NCI-H1048 (cell line): ENCODE data around the gene DDI2.
"Not testable (repeated sequence)": the region's sequence is repeated elsewhere in the genome, so short reads cannot be mapped to it uniquely, and the experiment has no call there.

Experiments
- DNase-seq: peaks from one replicate; lab custom pipeline; 2025; lab: John Stamatoyannopoulos, UW

Gene DDI2

DNA sequence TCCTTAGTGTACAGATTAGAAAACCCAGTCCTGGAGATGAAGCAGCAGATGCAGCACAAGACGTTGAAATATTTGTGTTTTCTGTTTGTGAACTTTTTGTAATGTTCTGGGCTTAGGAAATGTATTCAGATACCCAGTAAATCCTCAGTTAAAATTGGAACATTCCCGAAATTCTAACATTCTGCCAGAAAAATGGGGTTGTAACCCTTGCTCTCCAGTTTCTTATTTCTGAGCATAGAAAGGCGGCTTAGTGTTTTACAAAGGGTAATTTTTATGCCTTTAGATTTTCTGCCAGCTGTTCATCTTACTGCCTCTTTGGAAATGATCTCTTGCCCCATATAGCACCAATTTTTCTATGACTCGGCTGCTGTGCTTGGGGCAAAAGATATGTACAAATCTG is 20.6 kb downstream of the DDI2 start:
- DNase-seq: no peak

DNA sequence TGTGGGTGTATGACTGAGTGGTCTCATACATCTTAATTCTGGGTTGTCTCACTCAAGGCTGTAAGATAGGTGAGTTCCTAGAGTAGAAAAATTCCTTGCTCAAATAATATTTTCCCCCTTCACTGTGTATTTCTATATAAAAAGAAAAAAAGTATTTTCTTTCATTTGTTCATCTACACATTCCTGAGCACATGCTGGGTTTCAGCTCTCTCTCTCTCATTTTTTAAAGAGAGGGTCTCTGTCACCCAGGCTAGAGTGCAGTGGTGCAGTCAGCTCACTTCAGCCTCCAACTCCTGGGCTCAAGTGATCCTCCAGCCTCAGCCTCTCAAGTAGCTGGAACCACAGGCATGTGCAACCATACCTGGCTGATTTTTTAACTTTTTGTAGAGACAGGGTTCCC is 22.0 kb downstream of the DDI2 start:
- DNase-seq: no peak

DNA sequence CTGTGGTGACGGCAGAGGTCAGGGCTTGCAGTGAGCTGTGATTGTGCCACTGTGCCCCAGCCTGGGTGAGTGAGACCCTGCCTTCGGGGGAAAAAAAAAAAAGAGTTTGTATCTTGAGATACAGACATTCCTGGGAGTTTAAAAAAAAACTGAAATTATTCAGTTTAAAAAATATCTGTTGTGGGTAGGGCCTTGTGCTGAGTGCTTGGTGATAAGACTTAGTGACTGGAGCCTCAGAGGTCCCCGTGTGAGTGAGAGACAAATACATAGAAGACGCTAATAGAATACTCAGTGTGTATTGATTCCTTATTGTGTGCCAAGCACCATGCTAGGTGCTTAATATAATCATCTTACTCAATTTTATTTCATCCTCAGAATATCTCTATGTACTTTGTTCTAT is 22.7 kb downstream of the DDI2 start:
- no peak for DNase-seq

DNA sequence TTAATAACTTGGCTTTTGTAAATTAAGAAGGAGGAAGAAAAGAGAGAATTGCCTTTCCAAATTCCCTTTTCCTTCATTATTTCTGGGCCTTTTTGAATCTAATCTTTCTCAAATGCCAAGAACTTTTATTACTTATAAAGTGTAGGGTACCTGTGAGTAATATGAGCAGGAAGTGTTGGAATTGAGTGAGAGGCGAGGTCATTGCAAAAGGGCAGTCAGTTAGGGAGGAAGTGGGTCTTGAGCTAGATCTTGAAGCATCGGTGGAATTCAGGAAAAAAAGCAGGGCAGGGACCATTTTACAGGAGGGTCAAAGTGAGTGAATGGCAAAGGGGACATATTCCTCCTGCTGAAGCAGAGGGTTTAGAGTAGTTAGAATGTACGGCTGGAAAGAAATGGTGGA is 23.4 kb downstream of the DDI2 start:
- DNase-seq: no peak

DNA sequence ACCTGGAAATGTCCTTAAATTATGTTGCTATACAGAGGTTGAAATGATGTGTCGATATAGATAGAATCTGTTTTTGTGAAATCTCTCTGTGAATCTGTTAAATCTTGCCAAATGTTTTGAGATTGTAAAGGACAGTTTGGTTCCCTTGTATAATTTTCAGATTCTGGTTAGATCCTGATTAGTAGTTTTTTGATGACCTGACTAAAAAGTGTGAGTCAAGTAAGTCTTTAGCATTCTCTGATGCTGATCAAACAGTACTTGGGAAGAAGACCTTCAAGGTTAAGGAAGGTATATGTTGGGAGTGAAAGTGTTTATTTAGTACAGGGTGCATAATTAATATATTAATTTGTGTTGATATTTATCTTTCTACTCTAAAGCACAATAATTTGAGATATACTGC is 32.7 kb downstream of the DDI2 start:
- no peak for DNase-seq

DNA sequence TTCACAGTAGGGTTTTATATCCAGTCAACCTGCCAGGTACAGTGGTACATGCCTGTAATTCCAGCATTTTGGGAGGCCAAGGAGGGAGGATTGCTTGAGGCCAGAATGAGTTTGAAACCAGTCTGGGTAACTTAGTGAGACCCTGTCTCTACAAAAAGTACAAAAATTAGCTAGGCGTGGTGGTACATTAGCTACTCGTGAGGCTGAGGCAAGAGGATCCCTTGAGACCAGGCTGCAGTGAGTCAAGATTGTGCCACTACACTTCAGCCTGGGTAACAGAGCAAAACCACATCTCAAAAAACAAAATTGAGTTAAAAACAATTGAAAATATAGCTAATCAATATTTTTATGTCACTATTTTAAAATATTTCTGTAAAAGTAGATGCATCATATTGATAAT is 33.2 kb downstream of the DDI2 start:
- DNase-seq: no peak

DNA sequence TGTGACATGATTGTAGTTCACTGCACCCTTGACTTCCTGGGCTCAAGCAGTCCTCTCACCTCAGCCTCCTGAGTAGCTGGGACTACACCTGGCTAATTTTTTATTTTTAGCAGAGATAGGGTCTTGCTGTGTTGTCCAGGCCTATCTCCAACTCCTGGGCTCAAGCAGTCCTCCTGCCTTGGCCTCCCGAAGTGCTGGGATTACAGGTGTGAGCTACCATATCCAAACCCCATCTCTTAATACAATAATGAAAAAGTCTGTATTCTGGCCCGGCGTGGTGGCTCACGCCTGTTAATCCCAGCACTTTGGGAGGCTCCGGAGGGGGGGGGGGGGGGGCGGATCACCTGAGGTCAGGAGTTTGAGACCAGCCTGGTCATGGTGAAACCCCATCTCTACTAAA is 34.9 kb downstream of the DDI2 start:
- not testable (repeated sequence) for DNase-seq

DNA sequence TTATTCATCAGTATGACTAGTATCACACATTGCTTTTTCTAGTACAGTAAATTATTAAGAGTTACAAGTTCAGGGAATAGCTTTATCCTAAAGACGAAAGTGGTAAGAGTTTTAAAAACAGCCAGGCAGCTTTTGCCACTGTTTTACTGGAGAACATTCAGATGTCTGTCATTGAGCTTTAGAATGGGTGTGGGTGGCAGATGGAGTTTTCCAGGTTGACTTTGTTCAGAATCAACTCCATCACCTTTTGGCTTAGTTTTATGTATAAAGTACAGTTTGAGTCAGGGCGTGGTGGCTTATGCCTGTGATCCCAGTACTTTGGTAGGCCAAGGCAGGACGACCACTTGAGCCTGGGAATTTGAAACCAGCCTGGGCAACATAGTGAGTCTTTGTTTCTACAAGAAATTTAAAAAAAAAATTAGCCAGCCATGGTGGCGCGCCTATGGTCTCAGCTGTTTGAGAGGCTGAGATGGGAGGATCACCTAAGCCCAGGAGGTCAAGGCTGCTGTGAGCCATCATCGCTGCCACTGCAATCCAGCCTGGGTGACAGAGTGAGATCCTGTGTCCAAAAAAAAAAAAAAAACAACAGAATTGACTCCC is 36.9 kb downstream of the DDI2 start:
- DNase-seq: no peak

DNA sequence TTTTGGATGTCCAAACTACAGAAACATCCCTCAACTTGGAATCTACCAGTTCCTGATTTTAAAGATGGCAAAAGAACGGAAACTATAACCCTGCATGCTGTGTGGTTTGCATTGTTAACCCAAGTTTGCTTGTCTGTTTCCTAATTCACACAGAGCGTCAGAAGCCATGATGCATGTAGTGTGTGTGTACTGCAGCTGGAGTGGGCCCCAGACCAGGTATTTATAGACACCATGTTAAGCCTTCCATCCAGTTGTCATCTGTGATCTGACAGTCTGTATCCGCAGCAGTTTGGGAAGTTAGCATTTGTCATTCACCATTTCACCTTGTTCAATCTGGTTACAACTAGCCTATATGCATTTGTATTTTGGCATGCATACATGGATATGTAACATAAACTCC is 39.2 kb downstream of the DDI2 start:
- no peak for DNase-seq

DNA sequence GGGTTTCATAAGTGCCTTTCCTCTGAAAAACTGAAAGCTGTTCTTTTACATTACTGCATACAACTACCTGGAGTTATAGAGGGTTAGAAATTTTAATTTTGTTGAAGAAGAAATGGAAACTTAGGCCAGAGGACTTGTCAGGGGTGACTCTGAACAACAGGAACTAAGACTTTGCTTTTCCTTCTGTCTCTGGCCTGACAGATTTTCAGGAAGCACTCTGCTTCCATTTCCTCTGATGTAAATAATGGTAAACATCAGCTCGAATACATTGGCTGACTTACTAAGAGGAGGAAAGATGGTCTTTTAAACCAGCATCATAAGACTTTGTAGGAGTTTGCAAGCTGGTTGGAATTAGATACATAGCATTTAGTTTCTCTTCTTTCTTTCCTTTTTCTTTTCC is 39.8 kb downstream of the DDI2 start:
- no peak for DNase-seq

DNA sequence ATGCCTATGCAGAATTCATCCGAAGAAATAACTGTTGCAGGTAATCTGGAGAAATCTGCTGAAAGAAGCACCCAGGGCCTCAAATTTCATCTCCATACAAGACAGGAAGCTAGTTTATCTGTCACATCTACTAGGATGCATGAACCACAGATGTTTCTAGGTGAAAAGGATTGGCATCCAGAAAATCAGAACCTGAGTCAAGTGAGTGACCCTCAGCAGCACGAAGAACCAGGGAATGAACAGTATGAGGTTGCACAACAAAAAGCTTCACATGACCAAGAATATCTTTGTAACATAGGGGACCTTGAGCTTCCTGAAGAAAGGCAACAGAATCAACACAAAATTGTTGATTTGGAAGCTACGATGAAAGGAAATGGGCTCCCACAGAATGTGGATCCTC is 42.9 kb downstream of the DDI2 start:
- no peak for DNase-seq

DNA sequence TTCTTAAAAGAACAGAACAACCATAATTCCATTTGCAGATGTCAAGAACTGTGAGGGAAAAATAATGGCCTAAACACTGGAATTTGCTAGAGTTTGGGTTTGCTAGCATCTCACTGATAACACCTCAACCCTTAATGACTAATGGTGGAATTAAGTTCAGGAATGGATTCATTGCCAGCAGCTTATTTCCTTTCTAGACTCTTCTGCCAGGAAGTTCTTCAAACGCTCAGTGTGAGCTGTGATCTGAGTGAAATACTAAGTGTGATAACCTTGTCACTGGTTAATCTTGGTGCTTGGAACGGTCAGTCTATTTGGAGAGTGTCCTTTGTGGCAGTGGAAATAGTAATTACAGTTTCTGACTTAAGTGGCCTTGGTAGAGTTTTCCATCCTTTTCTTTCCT is 45.2 kb downstream of the DDI2 start:
- no peak for DNase-seq

DNA sequence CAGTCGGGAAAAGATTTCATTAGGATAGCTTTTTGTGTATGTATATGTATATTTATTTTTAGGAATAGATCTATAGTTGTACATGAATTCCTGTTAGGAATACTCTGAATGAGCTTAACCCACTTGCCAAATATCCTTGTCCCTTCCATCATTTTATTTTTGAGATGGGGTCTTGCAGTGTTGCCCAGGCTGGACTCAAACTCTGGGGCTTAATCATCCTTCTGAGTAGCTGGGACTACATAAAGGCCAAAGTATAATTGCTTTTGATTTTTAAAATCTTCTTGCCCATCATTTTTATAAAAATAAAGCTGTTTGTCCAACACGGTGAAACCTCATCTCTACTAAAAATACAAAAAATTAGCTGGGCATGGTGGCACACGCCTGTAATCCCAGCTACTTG is 46.7 kb downstream of the DDI2 start:
- DNase-seq: no peak

DNA sequence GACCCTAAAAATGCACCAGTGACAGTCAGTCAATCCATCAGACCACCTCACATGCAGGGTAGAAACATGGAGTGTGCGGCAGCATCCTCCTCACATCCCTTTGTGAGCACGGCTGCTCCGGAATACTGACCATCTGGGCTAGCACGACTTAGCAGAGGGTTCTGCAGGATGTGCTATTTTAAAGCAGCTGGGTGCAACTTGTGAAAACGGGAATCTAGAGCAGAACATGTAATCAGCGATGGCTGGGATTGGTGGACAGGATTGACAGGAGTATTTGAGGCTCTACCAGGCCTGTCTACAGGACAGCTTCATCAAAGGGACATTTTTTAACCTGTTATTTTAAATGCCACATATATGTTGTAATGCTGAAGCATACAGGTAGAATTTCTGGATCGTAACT is 50.1 kb downstream of the DDI2 start:
- no peak for DNase-seq

DNA sequence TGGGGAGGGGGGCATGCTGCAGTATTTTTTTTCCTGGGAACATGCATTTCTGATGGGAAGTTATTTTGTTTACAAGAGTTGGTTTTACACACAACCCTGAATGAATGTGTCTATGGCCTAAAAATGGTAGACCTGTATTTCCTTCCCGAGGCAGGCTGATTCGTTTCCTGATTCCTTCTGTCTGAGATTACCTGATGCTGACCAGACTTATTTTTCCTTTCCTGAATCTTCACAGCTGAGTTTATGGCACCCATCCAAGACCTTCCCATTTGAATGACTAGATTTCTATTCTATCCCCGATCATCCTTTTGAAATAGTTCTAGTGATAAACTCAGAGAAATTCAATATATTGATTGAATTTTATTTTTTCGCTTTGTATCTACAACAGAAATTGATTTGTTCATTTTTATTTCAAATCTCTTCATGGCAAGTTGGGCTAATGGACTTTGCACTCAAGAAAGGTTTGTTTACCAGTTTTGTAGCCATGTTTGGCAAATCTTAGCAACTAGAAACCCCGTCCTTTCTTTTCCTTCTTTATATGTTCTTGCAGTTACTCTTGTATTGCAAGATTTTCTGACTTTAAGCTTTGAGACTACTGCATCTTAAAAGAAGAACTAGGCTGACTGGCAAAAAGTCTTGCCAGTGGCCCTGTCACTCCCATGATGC is 51.0 kb downstream of the DDI2 start:
- DNase-seq: no peak

DNA sequence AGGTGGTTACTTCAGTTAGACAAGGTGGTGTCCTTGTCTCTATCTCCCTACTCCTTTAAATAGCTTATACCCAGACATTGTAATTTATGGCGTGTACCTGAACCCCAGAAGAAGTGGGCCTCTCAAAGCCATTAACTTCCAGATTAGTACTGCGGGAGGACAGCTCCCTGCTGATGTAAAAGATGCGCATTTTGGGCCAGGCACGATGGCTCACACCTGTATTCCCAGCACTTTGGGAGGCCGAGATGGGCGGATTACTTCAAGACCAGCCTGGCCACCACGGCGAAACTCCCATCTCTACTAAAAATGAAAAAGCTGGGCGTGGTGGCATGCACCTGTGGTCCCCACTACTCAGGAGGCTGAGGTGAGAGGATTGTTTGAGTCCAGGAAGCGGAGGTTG is 51.8 kb downstream of the DDI2 start:
- DNase-seq: no peak

DNA sequence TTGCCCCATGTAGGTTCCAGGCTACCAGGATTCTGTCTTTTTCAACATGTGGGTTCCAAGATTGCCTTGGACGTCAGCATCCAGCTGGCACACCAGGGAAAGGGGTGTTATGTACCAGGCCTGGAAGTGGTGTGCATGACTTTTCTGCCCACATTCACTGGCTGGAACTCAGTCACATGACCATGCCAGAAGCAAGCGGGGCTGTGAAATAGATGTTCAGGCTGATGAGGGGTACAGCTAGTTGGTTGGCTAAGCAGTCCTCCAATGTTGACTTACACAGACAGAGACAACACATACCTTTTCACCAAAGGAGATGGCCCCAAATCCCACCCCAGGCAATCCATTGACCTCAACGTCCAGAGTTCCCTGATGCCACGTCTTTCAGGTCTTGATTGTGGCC is 52.6 kb downstream of the DDI2 start:
- no peak for DNase-seq

DNA sequence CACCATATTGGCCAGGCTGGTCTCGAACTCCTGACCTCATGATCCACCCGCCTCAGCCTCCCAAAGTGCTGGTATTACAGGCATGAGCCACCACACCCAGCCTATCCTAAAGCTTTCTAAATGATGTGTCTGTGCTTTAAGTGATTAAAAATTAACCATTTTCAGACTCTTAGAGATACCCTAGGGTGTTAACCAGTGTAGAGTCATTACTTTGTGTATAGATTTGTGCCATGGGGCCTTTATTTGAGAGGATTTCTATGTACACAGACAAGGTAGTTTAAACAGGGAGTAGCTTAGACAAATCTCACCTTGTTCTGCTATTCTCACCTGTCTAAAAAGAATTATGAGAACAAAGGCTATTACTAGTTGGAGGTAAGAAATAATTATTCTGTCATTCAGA is 54.2 kb downstream of the DDI2 start:
- DNase-seq: no peak

DNA sequence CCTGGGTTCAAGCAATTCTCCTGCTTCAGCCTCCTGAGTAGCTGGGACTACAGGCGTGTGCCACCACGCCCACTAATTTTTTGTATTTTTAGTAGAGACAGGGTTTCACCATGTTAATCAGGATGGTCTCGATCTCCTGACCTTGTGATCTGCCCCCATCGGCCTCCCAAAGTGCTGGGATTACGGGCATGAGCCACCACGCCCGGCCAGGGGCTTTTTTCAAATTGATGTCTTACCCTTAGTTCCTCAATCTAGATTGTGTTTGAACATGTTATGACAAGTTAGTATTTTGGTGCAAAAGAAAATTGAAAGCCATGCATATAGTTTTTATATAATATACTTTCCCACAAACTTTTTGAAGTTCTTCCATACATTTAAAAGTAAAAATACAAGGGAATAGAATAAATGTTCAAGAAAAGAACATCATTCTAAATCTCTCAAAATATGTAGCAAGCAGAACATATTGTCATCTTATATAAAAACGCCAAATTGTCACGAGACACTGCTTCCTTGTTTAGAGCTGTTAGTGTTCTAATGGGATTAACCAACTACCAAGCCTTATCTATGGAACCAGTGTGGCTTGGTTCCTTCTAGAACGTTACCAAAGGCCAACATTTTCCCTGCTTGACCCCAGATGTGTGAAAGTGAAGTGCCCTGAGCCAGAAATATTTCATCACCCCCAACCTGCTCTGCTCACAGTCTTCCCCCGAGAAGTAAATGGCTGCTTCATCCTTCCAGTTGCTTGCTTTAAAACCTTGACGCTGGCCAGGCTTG is 57.3 kb downstream of the DDI2 start:
- no peak for DNase-seq

DNA sequence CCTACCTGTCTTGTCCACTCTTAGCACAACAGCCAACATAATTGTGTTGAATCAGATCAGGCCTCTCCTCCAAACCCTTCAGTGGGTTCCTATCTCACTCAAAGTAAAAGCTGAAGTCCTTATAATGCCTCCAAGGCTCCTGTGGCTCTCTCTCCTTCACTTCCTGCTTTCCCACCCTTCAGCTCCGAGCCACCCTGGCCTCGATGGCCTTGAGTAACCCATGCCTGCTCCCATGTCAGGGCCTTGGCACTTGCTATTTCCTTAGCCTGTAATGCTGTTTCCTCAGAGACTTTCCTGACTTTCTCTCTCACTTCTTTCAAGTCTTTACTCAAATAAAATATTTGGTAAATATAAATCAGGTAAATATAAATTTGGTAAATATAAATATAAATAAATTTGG is 58.8 kb downstream of the DDI2 start:
- DNase-seq: no peak

DNA sequence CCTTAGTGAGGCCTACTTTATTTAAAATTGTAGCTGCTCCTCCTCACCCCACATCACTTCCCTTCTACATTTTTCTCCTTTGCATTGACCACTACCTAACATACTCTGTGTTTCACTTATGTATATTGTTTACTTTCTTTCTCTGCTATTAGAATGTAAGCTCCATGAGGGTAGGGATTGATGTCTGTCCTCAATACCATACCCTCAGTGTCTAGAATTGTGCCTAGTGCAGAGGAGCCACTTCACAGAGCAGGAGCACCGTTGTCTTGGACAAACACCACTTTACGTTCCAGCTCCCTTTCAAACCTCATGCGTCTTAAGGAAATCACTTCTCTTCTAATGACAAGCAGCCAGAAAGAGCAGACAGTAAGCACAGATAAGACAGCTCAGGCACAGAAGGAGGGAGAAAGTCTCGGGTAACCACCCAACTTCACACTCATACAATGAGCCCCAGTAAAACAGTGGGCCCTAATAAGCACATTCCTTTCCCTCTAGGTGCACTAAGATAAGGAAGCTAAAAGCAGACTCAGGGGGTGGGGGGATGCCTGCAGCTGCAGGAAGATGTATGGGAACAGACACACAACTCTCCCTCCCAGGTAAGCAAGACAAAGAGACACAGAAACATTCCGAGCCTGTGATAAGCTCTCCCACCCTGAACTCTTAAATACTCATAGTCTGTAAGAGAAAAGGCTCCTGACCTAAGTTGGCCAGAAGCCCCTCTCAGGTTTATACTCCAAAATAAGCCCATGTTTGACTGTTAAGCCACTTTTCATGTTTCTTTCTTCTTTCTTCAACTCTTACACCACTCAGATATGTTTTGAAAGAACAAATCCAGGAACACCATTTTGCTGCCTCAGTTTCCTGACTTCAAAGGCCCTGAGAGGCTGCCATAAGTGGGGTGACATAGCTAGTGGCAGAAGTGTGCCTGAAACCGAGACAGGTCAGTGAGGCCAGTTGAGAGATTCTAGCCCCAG is 59.7 kb downstream of the DDI2 start:
- DNase-seq: no peak

DNA sequence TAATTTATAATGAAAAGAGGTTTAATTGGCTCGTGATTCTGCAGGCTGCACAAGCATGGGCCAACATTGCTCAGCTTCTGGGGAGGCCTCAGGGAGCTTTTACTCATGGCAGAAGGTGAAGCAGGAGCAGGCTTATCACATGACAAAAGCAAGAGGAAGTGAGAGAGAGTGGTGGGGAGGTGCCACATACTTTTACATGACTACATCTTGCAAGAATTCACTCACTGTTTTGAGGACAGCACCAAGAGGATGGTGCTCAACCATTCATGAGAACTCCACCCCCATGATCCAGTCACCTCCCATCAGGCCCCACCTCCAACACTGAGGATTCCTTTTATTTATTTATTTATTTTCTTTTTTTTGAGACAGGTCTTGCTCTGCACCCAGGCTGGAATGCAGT is 61.3 kb downstream of the DDI2 start:
- no peak for DNase-seq
